ENCODE measurements around the gene OCIAD2.

- TF ChIP-seq CTCF (IDR thresholded peaks at IDR 0.05; ENCODE audit: insufficient read depth, low read length, poor library complexity, severe bottlenecking) (no peak), EZH2phosphoT487 (conservative IDR thresholded peaks at IDR 0.05; ENCODE audit: low read length) (no peak)
Measured at GRCh38 chr4:48904541-48905142, 1.9 kb downstream of the OCIAD2 start.

Measured in SU-DHL-6 (cell line).